GM23248 (cell line): ENCODE results near the gene TMEM53. TPM values are rescaled to one million over a fixed set of nuclear protein-coding genes. Genes with fewer than 3 reads are reported as not detected.

Experiments
- DNase-seq: peaks from one replicate; pipeline ENCODE4 v3.0.0-alpha.2; 2015
- H2AFZ ChIP-seq: fragments of 200-600 bp; sonication (generic); 2 replicates; pipeline ENCODE4 v1.6.1; 2016; ENCODE audit warnings: antibody characterized with exemption
- H3F3A ChIP-seq: fragments of 200-600 bp; sonication (generic); 2 replicates; pipeline ENCODE4 v1.6.1; 2016; ENCODE audit warnings: mild to moderate bottlenecking, antibody characterized with exemption, mixed run types; ENCODE audit not compliant: insufficient read depth
- H3K27ac ChIP-seq: fragments of 200-600 bp; sonication (generic); 2 replicates; pipeline ENCODE4 v1.5.1; 2016; ENCODE audit warnings: mild to moderate bottlenecking
- H3K27me3 ChIP-seq: fragments of 200-600 bp; sonication (generic); replicated peaks from 2 replicates; pipeline ENCODE4 v1.6.1; 2016; ENCODE audit warnings: mild to moderate bottlenecking; ENCODE audit not compliant: insufficient read depth
- H3K36me3 ChIP-seq: fragments of 200-600 bp; sonication (generic); 2 replicates; pipeline ENCODE4 v1.6.1; 2016; ENCODE audit warnings: low read depth, mild to moderate bottlenecking
- H3K4me1 ChIP-seq: fragments of 200-600 bp; sonication (generic); 2 replicates; pipeline ENCODE4 v1.6.1; 2016; ENCODE audit warnings: mild to moderate bottlenecking; ENCODE audit not compliant: insufficient read depth
- H3K4me2 ChIP-seq: fragments of 200-600 bp; sonication (generic); one replicate; pipeline ENCODE4 v1.6.1; 2016; ENCODE audit warnings: mild to moderate bottlenecking; ENCODE audit not compliant: unreplicated experiment
- H3K4me3 ChIP-seq: fragments of 200-600 bp; sonication (generic); 2 replicates; pipeline ENCODE4 v1.5.1; 2016; ENCODE audit warnings: mild to moderate bottlenecking
- H3K79me2 ChIP-seq: fragments of 200-600 bp; sonication (generic); 2 replicates; pipeline ENCODE4 v1.6.1; 2016; ENCODE audit warnings: mild to moderate bottlenecking; ENCODE audit not compliant: insufficient read depth
- H3K9ac ChIP-seq: fragments of 200-600 bp; sonication (generic); 2 replicates; pipeline ENCODE4 v1.6.1; 2016; ENCODE audit warnings: mild to moderate bottlenecking
- H3K9me2 ChIP-seq: fragments of 200-600 bp; sonication (generic); 2 replicates; pipeline ENCODE4 v1.6.1; 2016; ENCODE audit warnings: mixed run types, mild to moderate bottlenecking, moderate library complexity; ENCODE audit not compliant: insufficient read depth
- H3K9me3 ChIP-seq: fragments of 200-600 bp; sonication (generic); one replicate; pipeline ENCODE4 v1.6.1; 2017; ENCODE audit warnings: low read depth
- H4K20me1 ChIP-seq: fragments of 200-600 bp; sonication (generic); 2 replicates; pipeline ENCODE4 v1.6.0; 2016; ENCODE audit not compliant: insufficient read depth
- EZH2 ChIP-seq: fragments of 200-600 bp; sonication (generic); IDR thresholded peaks from 2 replicates; pipeline ENCODE4 v1.6.1; 2018; ENCODE audit warnings: antibody characterized with exemption, mild to moderate bottlenecking; ENCODE audit not compliant: insufficient read depth, poor library complexity, severe bottlenecking
- EZH2phosphoT487 ChIP-seq: fragments of 200-600 bp; sonication (generic); IDR thresholded peaks from 2 replicates; pipeline ENCODE4 v1.6.1; 2018; ENCODE audit warnings: antibody characterized with exemption, moderate library complexity, mild to moderate bottlenecking, low read depth; ENCODE audit not compliant: insufficient read depth
- WGBS, 2 experiments: methylation state at CpG; one replicate each; pipeline ENCODE4 v1.1.6; 2015 to 2017; ENCODE audit warnings: low lambda C conversion rate in 2 of 2, low coverage in 1 of 2; ENCODE audit errors: missing lambda C conversion rate in 2 of 2; 5-methylcytosine and 5-hydroxymethylcytosine counted together
- in situ Hi-C: fragments of 300-500 bp; cut with MboI; formaldehyde crosslinking; loops from 2 replicates; pipeline ENCODE4 v1.15.0; 2020
- polyA plus RNA-seq: library from polyadenylated mRNA; unstranded; fragments of >200 nt; fragmentation: Nextera tagmentation; extraction: Ambion mirVana; gene quantifications from 2 replicates; pipeline ENCODE4 v1.2.1, GENCODE V29; 2016
- total RNA-seq: library from RNA; depleted of rRNA; stranded (reverse); fragments of >200 nt; shearing (Covaris generic); gene quantifications from 2 replicates; pipeline ENCODE4 v1.2.3, GENCODE V29; 2014

Gene TMEM53
- total and polyA plus RNA-seq, 2 experiments from 2014 or later = 4.4 to 10.1 TPM

DNA sequence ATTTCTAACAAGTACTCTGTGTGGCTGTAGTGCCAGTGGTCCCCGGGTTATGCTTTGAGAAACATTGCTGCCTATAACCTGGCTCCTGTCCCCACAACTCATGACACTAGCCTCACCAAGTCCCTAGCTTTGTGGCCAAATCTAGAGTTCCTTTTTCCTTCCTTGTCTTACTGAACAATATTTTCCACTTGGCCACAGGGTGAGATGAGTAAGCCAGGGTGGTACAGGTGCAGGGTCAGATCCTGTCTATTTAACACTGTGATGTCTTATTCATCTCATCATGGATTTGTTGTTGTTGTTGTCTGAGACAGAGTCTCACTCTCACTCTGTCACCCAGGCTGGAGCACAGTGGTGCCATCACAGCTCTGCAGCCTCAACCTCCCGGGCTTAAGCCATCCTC, 18.9 kb upstream of the TMEM53 start:
- Histone ChIP-seq H3K4me3 (no peak overlapping the region), H3K4me1 (no peaks in the 10 kb centered on the region), H3F3A (no peaks in the 10 kb centered on the region), H3K4me2 (no peak overlapping the region), H3K79me2 (no peaks in the 10 kb centered on the region), H3K9me2 (no peaks in the 10 kb centered on the region), H3K9ac (no peak overlapping the region), H3K27ac (no peak overlapping the region), H3K27me3 (no peaks in the 10 kb centered on the region), H4K20me1 (no peaks in the 10 kb centered on the region), H3K36me3 (no peaks in the 10 kb centered on the region), H3K9me3 (no peaks in the 10 kb centered on the region), H2AFZ (no peak overlapping the region)
- in situ Hi-C loops = no loop called here
- 84 to 90% methylated on average over 2 of the region's 2 CpGs for WGBS, 2 experiments
- DNase-seq = no peak
- TF ChIP-seq EZH2 (no peak), EZH2phosphoT487 (no peak)

DNA sequence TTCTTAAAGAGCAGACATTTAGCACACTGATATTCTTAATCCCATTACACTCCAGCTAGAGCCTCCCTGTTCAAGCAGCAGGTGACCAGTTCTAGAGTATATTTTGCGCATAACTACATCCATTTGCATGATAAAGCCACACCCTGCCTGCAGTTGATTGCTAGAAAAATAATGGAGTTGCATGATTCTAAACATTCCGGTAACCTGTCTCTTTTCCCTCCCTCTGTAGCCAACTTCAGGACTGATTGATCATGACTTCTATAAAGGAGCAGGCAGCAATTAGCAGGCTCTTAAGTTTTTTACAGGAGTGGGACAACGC, 15.1 kb upstream of the TMEM53 start:
- 95 to 98% methylated on average over 3 of the region's 3 CpGs for WGBS, 2 experiments
- no peak overlapping the region for H3K9ac ChIP-seq
- H3K36me3 ChIP-seq = no peaks in the 10 kb centered on the region
- H3K27me3 ChIP-seq = no peaks in the 10 kb centered on the region
- no peaks in the 10 kb centered on the region for H4K20me1 ChIP-seq
- no peaks in the 10 kb centered on the region for H3F3A ChIP-seq
- H3K79me2 ChIP-seq = no peaks in the 10 kb centered on the region
- H3K9me2 ChIP-seq = no peaks in the 10 kb centered on the region
- no peak overlapping the region for H2AFZ ChIP-seq
- DNase-seq = no peak
- in situ Hi-C loops = no loop called here
- H3K4me3 ChIP-seq = no peak overlapping the region
- no peak for TF ChIP-seq EZH2
- H3K9me3 ChIP-seq = no peaks in the 10 kb centered on the region
- H3K27ac ChIP-seq = no peak overlapping the region
- H3K4me1 ChIP-seq = no peaks in the 10 kb centered on the region
- no peak overlapping the region for H3K4me2 ChIP-seq

DNA sequence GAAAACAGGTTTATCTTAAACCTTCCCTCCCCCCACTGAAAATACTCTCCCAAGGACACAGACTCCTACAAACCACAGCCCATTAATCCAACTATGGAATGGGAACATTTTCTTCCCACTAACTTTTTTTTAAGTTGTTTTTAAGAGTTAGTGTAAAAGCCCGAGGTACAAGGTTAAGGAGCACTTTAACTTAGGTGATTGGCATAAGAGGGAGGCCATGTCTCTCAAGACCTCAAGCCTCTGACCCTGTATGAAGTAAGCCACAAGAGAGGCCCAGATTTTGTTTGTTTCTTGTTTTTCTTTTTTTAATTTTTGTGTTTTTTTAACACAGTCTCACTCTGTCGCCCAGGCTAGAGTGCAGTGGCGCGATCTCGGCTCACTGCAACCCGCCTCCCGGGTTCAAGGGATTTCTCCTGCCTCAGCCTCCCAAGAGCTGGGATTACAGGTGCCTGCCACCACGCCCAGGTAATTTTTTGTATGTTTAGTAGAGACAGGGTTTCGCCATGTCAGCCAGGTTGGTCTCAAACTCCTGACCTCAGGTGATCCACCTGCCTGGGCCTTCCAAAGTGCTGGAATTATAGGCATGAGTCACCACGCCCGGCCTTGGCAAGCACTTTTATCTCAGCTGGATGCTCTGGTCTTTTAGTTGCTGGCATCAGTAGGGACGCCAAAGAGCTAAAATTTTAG, 14.6 kb upstream of the TMEM53 start:
- Histone ChIP-seq H3K27ac (no peak overlapping the region), H3K36me3 (no peaks in the 10 kb centered on the region), H3F3A (no peaks in the 10 kb centered on the region), H3K4me1 (no peaks in the 10 kb centered on the region), H3K79me2 (no peaks in the 10 kb centered on the region), H3K9me2 (no peaks in the 10 kb centered on the region), H4K20me1 (no peaks in the 10 kb centered on the region), H3K27me3 (no peaks in the 10 kb centered on the region), H3K9ac (no peak overlapping the region), H2AFZ (no peak overlapping the region), H3K4me3 (no peak overlapping the region), H3K4me2 (no peak overlapping the region), H3K9me3 (no peaks in the 10 kb centered on the region)
- WGBS, 2 experiments = 76 to 77% methylated on average over 12 of the region's 12 CpGs
- in situ Hi-C loops = no loop called here
- TF ChIP-seq EZH2phosphoT487 (no peak), EZH2 (no peak)
- DNase-seq = no peak

DNA sequence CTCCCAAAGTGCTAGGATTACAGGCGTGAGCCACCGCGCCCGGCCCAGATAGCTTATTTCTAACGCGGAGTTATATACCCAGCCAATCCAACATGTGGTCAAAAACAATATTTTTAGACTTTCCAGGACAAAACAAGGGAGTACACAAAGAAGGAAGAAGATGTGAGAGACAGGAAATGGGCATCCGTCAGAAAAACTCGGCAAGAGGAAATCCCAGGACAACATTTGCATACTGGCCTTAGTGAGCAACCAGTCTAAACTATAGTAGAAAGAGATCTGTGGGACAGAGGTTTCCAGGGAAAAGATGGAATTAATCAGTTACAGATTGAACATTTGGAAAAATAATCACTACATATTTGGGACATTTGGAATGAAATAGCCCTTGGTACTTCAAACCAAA, 11.6 kb upstream of the TMEM53 start:
- Histone ChIP-seq H3K4me1 (no peaks in the 10 kb centered on the region), H3K9me3 (no peaks in the 10 kb centered on the region), H3K9me2 (no peaks in the 10 kb centered on the region), H3K9ac (no peak overlapping the region), H3K36me3 (no peaks in the 10 kb centered on the region), H3K79me2 (no peaks in the 10 kb centered on the region), H3F3A (no peaks in the 10 kb centered on the region), H3K27ac (no peak overlapping the region), H4K20me1 (no peaks in the 10 kb centered on the region), H3K4me2 (no peak overlapping the region), H3K27me3 (no peaks in the 10 kb centered on the region), H3K4me3 (no peak overlapping the region), H2AFZ (no peak overlapping the region)
- WGBS, 2 experiments = 74% methylated on average over 8 of the region's 8 CpGs
- in situ Hi-C loops = no loop called here
- TF ChIP-seq EZH2phosphoT487 = no peak
- TF ChIP-seq EZH2 = no peak
- DNase-seq = no peak

- H3K27me3 ChIP-seq = no peaks in the 10 kb centered on the region
- H3K9me3 ChIP-seq = no peaks in the 10 kb centered on the region
- no peaks in the 10 kb centered on the region for H4K20me1 ChIP-seq
- H3K4me3 ChIP-seq = no peak overlapping the region
- no peaks in the 10 kb centered on the region for H3K9me2 ChIP-seq
- no peak for TF ChIP-seq EZH2
- no peak for TF ChIP-seq EZH2phosphoT487
- WGBS, 2 experiments = 87% methylated on average over 4 of the region's 4 CpGs
- no peaks in the 10 kb centered on the region for H3K4me1 ChIP-seq
- H3F3A ChIP-seq = no peaks in the 10 kb centered on the region
- no peak overlapping the region for H3K27ac ChIP-seq
- no peak overlapping the region for H3K9ac ChIP-seq
- H3K36me3 ChIP-seq = no peaks in the 10 kb centered on the region
- no peak overlapping the region for H3K4me2 ChIP-seq
- in situ Hi-C loops = no loop called here
- no peak overlapping the region for H2AFZ ChIP-seq
- no peak for DNase-seq
- no peaks in the 10 kb centered on the region for H3K79me2 ChIP-seq
Measured at GRCh38 chr1:44685218-44685617, 10.9 kb upstream of the TMEM53 start.
